NOMO-1 (cell line): ENCODE data around the gene FYB1.
"Not testable (repeated sequence)": the region's sequence is repeated elsewhere in the genome, so short reads cannot be mapped to it uniquely, and the experiment has no call there.

Experiments used
- DNase-seq, 2 experiments: peaks; one replicate each; lab custom pipeline; 2025; ENCODE audit not compliant: unreplicated experiment in 2 of 2; lab: John Stamatoyannopoulos, UW

The FYB1 gene

DNA sequence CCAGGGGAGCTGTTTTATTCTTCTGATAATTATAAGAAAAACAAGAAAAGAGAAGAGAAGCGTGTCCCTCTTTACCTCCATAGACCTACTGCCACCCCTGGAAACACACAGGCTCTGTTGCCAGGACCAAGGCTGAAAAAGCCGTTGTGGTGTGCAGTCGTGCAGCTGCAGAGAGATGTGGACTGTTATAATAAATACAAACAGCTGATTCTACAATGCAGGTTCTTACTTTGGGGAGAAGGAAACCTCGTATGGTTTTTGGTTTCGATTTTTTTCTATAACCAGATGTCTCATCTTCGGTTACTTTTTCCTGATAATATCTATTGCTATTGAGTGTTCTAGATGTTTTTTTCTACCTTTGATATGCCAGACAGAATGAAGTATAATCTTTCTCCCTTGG lies 28.1 kb downstream of the FYB1 start:
- no peak for DNase-seq

DNA sequence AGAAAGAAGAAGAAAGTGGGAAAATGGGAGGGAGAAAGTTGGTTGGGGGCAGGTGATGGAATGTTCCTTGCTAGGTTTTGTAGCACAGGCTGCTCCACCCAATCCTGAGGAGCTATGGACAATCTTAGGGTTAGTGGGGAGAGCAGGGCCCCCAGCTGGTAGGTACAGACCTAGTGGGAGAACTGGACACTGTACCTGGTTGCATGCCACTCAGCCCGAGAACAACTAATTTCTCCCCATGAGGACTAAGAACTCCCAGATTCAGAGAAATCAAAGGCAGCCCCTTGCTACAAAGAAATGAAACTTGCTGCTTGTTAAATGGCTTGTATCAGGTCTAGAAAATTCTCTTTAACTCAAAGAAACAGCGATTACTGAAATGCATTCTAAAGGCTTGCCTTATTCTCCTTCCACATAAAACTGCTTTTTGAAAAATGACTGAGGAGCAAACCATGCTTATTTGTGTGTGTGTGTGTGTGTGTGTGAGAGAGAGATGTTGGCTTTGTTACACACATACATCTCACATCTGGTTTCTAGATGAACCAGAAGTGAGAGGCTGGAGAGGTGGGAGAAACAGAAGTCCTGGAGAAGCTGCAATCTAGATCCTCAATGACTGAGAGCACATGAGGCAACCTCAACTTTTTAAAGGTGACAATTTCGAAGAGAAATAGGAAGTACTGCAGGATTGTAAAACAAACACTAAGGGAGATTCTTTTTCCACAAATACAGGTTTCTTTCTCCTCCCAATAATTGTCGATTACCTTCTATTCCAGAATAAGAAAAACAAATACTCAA lies 28.9 kb downstream of the FYB1 start:
- DNase-seq = peak; percentile 60 to 79

DNA sequence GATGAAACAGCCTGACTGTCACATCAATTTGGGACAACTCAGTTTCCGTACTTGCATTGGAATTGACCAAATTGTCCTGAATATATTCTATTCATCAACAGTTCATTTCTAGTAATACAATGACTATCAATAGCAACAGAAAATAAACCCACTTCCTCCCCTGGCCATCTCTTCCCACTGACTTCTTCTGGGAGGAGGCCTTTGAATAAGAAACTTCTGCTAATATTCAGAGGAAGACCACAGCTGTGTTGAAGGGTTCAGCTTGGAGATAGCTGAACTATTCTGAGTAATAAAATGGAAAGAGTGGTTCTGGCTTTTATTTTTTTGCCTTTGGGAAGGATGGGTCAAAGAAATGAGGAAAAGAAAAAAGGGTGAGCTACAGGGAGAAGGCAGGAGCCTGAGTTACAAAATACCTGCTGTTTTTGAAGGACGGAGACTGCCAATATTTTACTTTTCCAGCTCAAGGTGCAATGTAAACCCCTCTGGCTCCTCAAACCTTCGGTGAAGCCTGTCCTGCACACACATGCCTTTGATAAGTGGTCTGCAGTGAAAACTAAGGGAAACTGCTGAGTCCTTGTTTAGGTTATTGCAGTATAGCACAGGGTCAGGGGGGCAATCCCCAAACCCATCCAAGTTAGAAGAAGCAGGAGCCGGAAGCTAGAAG lies 29.9 kb downstream of the FYB1 start:
- DNase-seq = peak in 1 of 2 experiments; percentile 45

DNA sequence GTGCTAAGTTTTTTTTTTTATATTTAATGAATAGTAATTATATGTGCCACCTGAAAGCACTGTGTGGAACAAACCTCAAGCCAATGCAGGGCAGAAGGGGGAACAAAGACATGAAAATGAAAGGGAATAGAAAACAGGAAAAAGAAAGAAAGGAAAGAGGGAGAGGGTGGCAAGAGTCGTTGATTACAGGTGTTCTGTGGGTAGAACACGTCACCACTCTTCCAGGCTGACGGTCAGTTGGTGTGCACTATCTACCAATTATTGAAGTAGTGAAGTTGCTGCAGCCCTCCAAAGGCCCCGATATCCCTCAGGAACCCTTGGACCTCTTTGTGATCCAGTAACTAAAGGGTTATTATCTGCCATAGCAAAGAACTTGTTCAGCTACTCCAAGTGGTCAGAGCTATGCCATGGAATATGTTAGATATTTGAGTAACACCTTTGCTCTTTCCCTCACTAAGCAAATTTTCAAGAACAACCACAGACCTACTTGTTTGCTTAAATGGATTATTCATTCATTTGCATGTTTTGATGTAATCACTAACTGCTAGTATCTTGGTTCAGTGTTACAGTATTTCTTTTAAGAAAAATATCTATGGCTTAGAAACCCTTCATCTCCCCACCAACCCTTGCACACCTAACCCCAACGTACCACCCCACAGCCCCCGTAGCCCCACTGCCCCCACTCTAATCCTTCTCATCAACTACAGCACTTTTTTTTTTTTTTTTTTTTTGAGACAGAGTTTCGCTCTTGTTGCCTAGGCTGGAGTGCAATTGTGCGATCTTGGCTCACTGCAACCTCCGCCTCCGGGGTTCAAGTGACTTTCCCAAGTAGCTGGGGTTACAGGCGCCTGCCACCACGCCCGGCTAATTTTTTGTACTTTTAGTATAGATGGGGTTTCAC lies 31.3 kb downstream of the FYB1 start:
- DNase-seq = no peak

DNA sequence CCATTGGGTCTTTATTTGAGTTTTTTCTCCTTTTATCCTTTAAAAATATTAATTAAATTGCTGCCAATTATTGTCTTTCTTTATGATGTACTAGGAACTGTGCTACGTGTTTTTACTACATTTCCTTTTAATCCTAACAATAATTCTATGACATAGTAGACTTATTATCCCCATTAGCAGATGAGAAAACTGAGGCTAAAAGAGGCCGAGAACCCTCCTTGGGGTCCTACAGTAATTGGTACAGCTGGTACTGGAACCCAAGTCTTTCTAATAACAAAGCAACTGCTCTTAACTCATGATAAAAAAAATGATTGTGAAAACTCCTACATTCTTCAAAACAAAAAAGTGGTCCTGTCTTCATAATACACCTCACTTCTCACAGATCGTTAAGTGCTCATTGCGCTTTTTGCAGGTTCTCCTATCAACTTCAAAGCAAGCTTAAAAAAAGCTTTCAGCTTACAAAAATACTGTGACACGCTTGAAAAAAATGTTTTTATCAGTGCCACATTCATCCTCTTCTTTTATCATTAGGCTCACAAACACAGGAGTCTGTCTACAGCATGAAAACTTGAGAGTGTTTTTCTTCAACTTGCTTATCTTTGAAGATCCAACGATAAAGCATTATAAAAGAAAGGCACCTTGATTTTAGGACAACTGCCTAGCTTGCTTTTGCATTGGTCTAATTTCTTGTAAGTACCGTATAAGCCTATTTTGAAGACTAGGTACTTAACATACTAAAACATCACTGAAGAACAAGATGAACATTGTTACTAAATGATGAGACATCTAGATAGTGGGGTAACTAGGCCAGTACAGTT lies 32.4 kb downstream of the FYB1 start:
- no peak for DNase-seq

DNA sequence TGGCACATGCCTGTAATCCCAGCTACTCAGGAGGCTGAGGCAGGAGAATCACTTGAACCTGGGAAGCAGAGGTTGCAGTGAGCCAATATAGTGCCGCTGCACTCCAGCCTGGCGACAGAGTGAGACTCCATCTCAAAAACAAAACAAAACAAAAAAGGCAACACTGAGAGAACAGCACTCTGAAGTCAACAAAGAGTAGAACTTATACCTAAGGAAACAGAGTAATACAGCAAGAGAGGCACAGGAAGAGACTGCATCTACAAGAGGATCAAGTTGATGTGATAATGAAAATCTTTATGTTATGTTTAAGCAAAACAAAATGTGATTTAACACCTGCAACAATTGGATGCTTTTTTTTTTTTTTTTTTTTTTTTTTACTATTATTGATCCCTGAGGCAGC lies 33.1 kb downstream of the FYB1 start:
- no peak for DNase-seq

DNA sequence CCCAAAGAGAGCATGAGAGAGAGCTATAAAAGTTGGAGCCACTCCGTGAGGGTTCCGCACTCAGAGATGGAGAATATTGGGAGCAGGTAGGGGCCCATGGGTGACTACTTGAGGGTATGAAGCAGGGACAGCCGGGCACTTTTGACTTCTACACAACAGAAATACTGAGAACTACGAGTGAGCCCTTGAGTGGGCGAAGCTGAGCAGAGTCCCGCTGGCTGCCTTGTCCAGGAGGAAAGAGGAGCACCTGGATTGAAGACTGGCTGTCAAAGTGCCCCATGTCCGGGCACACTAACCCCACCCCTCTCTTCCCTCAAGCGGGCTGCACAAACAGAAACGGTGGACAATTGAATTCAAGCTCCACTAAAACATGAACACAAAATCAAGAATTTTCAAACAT lies 33.6 kb downstream of the FYB1 start:
- DNase-seq = no peak

DNA sequence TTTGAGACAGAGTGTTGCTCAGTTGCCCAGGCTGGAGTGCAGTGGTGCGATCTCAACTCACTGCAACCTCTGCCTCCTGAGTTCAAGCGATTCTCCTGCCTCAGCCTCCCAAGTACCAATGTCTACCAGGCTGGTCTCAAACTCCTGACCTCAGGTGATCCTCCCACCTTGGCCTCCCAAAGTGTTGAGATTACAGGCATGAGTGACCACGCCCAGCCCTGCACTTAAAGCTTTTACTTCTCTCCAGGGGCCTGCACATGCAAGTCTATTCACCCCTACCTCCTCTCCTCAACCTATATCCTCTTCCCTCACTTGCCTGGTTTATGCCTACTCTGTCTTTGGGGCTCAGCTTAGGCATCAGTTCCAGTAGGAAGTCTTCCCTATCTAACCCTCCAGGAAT lies 39.8 kb downstream of the FYB1 start:
- not testable (repeated sequence) for DNase-seq

DNA sequence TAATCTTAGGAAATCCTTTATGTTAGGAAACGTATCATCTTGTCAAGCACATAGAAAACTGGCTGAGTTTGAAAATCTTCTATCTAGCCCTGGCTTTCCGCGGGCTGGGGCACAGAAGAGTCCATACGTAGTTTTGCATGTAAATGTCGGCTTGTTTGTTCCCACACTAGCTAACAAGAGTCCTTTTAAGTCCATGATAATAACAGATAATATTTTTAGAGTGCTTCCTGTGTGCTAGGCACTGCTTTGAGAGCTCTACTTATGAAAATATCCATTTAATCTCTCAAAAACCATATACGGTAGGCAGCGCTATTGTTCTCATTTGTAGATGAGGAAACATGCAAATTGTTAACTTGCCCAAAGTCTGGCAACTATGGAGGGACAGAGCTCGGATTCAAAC lies 40.5 kb downstream of the FYB1 start:
- DNase-seq = no peak

DNA sequence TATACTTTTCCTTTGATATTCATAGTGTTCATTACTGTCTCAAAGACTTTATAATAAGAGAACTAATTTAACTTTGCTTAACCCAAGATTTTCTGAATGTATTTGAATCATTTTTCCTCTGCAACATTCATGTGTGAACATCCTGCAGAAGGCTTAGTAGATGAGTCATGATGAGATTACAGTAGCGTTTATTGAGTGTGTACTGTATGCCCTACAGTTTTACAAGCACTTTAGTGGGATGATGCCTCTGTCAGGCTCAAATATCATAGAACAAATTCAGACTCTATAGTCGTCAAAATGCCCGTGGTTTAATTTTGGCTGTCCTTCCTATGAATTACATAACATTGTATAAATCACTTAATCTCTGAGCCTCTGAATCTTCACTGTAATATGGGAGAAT lies 41.2 kb downstream of the FYB1 start:
- DNase-seq = peak; percentile 35 to 76

DNA sequence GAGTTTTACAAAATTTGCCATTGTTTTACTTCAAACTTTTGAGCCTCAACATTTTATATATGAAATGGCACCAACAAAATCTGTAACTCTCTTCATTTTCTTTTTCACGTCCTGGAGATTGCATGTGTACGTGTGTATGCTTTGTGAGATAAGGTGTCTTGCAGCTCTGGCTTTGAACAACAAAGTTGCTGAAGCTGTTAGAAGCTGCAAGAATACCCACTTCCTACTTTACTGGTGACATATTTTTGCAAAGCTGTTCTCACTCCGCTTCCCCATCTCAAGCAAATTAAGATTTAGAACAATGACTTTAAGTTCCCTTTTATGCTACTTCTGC lies 41.8 kb downstream of the FYB1 start:
- DNase-seq = peak; percentile 97 to 100

DNA sequence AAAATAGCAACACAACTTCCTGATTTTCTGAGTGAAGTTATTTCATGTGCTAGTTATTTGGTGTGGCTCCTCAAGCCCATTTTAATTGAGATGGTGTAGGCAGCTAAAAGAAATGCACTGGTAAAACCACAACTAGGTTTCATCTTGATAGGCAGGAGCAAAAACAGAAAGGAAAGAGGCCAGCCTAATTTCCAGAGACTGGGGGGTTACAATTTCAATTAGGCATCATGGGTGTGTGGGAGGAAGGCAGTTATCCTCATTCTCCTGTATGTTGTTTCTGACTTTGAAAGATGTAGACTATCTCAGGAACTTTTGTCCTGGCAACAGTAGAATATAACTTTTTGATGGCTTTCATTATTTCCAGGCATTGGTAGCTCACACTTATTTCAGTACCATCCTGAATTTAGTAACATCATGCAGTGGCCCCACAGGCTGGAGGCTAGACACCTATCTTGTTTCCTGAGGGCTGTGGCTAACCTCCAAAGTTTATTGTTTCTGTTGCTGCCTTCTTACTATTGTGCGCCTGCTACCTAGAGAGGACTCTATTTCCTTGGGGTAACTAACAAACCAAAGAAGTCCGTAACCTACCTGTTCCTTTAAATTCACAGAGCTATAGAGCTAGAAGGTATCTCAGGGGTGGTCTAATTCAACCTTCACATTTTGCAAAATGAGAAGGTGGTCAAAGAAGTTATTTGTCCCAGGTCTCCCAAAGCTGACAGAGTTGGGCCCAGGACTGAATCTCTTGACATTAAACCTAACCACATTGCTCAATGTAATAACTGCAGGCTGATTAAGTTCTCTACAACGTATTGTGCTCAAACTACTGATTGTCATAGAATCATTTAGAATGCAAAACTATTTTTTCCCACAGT lies 42.4 kb downstream of the FYB1 start:
- DNase-seq = peak; percentile 59 to 87

DNA sequence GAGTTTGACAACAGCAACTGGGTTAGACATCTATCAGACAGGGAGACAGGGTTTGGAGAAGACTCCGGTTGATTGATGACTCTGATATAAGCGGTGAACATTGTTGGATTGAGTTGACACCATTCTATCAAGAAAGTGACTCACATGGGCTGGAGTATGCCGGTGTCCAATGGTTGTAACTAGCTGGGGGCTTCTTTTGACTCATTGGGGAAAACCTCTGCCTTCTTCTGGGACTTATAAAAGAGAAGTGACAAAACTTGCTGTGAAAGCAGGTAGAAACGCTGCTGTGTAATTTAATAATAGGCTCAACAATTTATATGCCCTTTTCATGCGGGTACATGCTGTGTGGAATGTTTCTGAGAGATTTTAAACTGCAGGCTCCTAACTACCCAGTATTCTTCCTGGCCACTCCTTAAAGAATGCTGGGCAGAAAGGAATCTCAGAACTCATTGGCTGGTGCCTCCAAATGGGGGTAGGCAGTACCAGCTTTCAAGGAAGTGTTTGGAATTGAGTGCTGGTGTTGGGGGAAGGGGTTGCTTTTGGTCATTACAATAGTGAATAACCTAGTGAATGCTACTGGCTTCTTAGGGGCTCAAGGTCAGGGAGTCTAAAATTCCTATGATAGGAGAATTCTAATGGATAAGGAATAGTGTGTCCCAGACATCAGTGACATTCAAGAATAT lies 43.9 kb downstream of the FYB1 start:
- DNase-seq = no peak

DNA sequence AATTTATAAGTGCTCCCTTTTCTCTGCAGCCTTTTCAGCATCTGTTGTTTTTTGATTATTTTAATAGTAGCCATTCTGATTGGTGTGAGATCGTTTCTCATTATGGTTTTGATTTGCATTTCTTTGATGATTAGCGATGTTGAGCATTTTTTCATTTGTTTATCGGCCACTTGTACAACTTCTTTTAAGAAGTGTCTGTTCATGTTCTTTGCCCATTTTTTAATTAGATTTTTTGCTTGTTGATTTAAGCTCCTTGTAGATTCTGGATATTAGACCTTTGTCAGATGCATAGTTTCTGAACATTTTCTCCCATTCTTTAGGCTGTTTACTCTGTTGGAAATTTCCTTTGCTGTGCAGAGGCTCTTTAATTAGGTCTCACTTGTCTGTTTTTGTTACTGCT lies 46.3 kb downstream of the FYB1 start:
- no peak for DNase-seq

DNA sequence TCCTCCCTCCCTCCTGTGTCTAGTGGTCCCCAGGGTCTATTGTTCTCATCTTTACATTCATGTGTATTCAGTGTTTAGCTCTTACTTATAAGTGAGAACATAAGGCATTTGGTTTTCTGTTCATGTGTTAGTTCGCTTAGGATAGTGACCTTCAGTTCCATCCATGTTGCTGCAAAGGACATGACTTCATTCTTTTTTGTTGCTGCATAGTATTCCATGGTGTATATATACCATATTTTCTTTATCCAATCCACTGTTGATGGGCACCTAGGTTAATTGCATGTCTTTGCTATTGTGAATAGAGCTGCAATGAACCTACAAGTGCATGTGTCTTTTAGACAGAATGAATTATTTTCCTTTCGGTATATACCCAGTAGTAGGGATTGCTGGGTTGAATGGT lies 46.8 kb downstream of the FYB1 start:
- DNase-seq = no peak

DNA sequence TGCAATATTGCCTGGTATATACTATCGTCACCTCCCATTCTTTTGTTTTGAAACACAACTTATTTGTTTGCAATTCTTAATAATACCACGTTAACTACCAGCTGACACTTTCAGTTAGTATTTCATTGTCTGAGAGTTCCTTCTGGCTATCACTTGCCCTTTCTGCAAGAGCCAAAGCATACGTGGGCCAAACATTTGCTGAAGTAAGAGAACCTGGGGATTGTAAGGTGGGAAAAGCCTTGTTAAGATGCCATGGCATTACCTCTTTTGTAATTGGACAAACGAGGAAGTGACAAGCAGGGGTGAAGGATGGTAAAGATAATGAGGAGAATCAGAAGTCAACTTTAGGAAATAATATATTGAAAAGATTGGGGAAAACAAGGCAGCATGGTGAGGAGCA lies 47.7 kb downstream of the FYB1 start:
- no peak for DNase-seq

DNA sequence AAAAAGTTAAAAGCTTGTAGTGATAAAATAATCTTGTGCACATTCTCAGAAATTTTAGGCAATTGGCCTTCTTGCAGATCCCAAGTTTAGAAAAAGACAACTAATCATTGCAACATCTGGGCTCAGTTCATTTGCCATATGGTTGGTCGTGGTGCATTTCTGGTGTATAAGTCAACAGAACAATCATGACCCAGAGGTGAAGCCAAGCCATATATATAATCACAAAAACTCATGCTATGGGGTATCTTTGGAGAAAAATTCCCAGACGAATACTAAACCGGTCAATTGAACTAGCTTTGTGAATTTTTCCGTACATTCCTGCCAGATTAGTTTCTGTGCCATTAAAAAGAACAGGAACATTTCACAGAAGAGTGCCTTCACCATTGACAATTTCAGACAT lies 50.3 kb downstream of the FYB1 start:
- no peak for DNase-seq

DNA sequence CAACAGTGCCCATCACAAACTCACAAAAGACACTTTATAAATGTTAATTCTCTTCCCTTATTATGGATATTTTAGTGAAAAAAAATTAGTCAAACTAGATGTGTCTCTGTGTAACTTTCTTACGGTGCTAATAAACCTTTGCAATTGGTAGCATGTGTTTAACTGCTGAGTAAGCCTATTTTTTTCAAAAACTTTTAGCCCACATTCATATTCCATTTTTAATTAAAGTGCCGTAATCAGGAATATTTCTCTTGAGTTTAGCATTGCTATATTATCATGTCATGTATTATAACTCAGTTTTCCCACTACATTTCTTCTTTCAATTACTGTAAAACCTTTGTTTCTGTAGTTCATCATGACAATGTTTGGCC lies 51.4 kb downstream of the FYB1 start:
- DNase-seq = no peak
